ENCODE measurements around the gene MESP2.
A peak's percentile ranks its signal among the peaks of the same experiment; 100 is the strongest.
"Not testable (repeated sequence)": the region's sequence is repeated elsewhere in the genome, so short reads cannot be mapped to it uniquely, and the experiment has no call there.

MESP2 gene

GRCh38 chr15:89782619-89782950, 6.5 kb downstream of the MESP2 start:
- not testable (repeated sequence) for H2AFZ ChIP-seq (ENCODE audit: low read length); H3K4me2 ChIP-seq (ENCODE audit: insufficient read depth, low read length, poor library complexity, severe bottlenecking); H2BK15ac ChIP-seq (ENCODE audit: low read length); H3K9ac ChIP-seq (ENCODE audit: low read depth, low read length, poor library complexity); H4K91ac ChIP-seq (ENCODE audit: low read depth, low read length, poor library complexity); H3K23ac ChIP-seq (ENCODE audit: low read depth, low read length, poor library complexity); H3K9me3 ChIP-seq (replicated peaks in 1 of 2; ENCODE audit: control insufficient read depth in 2 of 2, insufficient read depth in 1 of 2, low read depth in 1 of 2, low read length in 2 of 2); H3K36me3 ChIP-seq (replicated peaks in 1 of 2; ENCODE audit: control insufficient read depth in 2 of 2, insufficient read depth in 2 of 2, low read length in 2 of 2); H2BK5ac ChIP-seq (ENCODE audit: low read length); H3K27ac ChIP-seq (replicated peaks; ENCODE audit: low read length); H3K18ac ChIP-seq (ENCODE audit: low read length); H2BK12ac ChIP-seq (ENCODE audit: low read length); H2BK120ac ChIP-seq (ENCODE audit: low read depth, low read length); H3K4me3 ChIP-seq (ENCODE audit: low read length in 2 of 2); H2AK5ac ChIP-seq (ENCODE audit: low read depth, low read length); H3K14ac ChIP-seq (ENCODE audit: low read length); H3K4ac ChIP-seq (ENCODE audit: low read length); H3K79me1 ChIP-seq (ENCODE audit: low read depth, low read length); DNase-seq (ENCODE audit: low spot score); H3K4me1 ChIP-seq (ENCODE audit: control insufficient read depth in 2 of 2, insufficient read depth in 1 of 2, low read depth in 1 of 2, low read length in 2 of 2); H4K8ac ChIP-seq (ENCODE audit: low read depth, low read length)
- no CpG with 5 or more reads among the region's 9 CpGs for WGBS, 2 donors (ENCODE audit: extremely low coverage in 2 of 2, insufficient read length in 2 of 2, insufficient replicate concordance in 1 of 2)
- H3K27me3 ChIP-seq (ENCODE audit: control insufficient read depth in 3 of 3, insufficient read depth in 3 of 3, low read depth in 1 of 3, low read length in 3 of 3) = peaks cover 0 to 11% (median 9%) of the 10 kb centered on the region in 3 experiments

DNA sequence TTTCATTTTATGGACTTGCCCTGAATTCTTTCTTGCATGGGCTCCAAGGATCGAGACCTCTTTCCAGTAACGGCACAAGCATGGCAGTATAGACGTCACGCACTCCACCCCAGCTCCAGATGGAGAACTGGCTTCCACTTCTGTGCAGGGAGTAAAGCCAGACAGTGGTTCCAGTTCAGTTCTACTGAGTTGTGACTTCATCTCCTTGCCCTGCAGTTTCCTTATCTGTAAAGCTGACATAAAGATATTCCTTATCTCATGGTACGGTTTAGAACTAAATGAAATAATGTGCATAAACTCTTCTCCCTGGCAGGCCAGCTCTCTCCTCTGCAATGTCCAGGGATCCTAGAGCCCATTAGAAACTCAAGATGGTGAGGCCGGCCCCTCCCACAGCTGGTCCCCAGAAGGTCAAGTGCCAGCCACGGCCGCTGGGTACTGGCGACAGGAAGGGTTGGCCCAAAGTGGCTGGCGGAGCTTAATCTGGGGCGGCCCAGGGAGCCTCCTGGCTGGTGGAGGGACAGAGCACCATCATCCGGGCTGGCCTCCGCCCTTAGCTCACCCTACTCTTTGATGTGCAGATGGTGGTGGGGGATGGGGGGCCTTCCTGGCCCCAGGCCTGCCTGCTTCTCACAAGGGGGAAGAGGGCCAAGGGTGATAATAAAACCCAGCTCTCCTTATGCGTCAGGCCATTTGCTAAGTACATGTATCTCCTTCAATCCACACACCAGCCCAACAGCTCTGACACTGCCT, 7.2 kb downstream of the MESP2 start:
- no peak overlapping the region for H3K27ac ChIP-seq (replicated peaks; ENCODE audit: low read length)

DNA sequence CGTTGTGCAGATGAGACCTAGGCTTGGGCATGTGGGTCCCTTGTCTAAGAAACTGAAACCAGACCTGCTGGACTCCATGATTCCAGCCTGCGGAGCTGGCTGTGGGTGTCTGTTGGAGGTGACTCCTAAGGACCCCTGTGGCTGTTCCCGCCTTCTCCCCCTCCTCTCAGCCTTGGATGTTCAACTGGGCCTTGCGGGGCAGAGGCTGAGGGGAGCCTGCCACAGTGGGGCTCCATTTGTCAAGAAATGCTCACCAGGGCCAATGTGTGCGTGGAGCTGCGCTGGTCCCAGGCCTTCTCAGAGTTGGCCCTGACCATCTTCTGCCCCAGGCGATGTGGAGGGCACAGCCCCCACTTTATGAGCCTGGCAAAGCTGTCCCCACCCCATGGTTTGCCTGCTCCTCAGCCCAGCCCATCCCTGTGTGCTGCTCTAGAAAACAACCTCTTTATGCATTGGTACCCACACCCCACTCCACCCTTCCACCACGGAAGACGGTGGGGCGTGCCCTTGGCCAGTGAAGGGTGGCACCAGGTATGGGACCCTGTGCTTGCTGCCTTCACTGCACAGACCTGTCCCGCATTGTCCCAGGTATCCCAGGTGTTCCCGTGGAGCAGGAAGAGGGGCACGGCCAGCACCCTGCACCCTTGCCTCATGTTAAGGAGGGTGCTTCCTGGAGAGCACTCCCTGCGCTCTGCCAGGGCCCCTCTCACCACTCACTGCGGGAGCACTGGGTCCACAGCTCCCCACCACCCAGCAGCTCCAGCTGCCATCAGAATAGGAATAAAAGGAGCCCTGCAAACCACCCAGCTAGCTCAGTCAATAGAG, 7.9 kb downstream of the MESP2 start:
- H3K27me3 ChIP-seq (ENCODE audit: control insufficient read depth in 3 of 3, insufficient read depth in 3 of 3, low read depth in 1 of 3, low read length in 3 of 3) = peaks cover 0 to 4% (median 0%) of the 10 kb centered on the region in 3 experiments
- H2BK12ac ChIP-seq (ENCODE audit: low read length) = no peak overlapping the region
- no peaks in the 10 kb centered on the region for H3K79me1 ChIP-seq (ENCODE audit: low read depth, low read length)
- H2AK5ac ChIP-seq (ENCODE audit: low read depth, low read length) = peak overlapping the region; percentile 84
- no peak overlapping the region for H2BK5ac ChIP-seq (ENCODE audit: low read length)
- H4K91ac ChIP-seq (ENCODE audit: low read depth, low read length, poor library complexity) = peak overlapping the region; percentile 72
- no peak overlapping the region for H2AFZ ChIP-seq (ENCODE audit: low read length)
- peak overlapping the region; percentile 67 for H3K4ac ChIP-seq (ENCODE audit: low read length)
- peaks cover 3 to 4% of the 10 kb centered on the region in 2 donors for H3K9me3 ChIP-seq (replicated peaks in 1 of 2; ENCODE audit: control insufficient read depth in 2 of 2, insufficient read depth in 1 of 2, low read depth in 1 of 2, low read length in 2 of 2)
- H3K9ac ChIP-seq (ENCODE audit: low read depth, low read length, poor library complexity) = peak overlapping the region; percentile 44
- peak overlapping the region; percentile 71 for H3K14ac ChIP-seq (ENCODE audit: low read length)
- H3K36me3 ChIP-seq (replicated peaks in 1 of 2; ENCODE audit: control insufficient read depth in 2 of 2, insufficient read depth in 2 of 2, low read length in 2 of 2) = no peaks in the 10 kb centered on the region
- DNase-seq (ENCODE audit: low spot score) = no peak
- no peak overlapping the region for H2BK120ac ChIP-seq (ENCODE audit: low read depth, low read length)
- no peak overlapping the region for H3K23ac ChIP-seq (ENCODE audit: low read depth, low read length, poor library complexity)
- H2BK15ac ChIP-seq (ENCODE audit: low read length) = no peak overlapping the region
- H3K4me1 ChIP-seq (ENCODE audit: control insufficient read depth in 2 of 2, insufficient read depth in 1 of 2, low read depth in 1 of 2, low read length in 2 of 2) = no peaks in the 10 kb centered on the region
- no peak overlapping the region for H3K4me3 ChIP-seq (ENCODE audit: low read length in 2 of 2)
- no peak overlapping the region for H3K4me2 ChIP-seq (ENCODE audit: insufficient read depth, low read length, poor library complexity, severe bottlenecking)
- H3K27ac ChIP-seq (replicated peaks; ENCODE audit: low read length) = no peak overlapping the region
- H4K8ac ChIP-seq (ENCODE audit: low read depth, low read length) = no peak overlapping the region
- WGBS, 2 donors (ENCODE audit: extremely low coverage in 2 of 2, insufficient read length in 2 of 2, insufficient replicate concordance in 1 of 2) = no CpG with 5 or more reads among the region's 15 CpGs
- H3K18ac ChIP-seq (ENCODE audit: low read length) = peak overlapping the region; percentile 58

More for the DNA sequence above, 7.2 kb downstream of the MESP2 start:
- H3K23ac ChIP-seq (ENCODE audit: low read depth, low read length, poor library complexity) = no peak overlapping the region
- H2BK15ac ChIP-seq (ENCODE audit: low read length) = no peak overlapping the region
- H2BK5ac ChIP-seq (ENCODE audit: low read length) = no peak overlapping the region
- H3K18ac ChIP-seq (ENCODE audit: low read length) = no peak overlapping the region
- no CpG with 5 or more reads among the region's 14 CpGs for WGBS, 2 donors (ENCODE audit: extremely low coverage in 2 of 2, insufficient read length in 2 of 2, insufficient replicate concordance in 1 of 2)
- no peak overlapping the region for H2BK12ac ChIP-seq (ENCODE audit: low read length)
- H3K79me1 ChIP-seq (ENCODE audit: low read depth, low read length) = no peaks in the 10 kb centered on the region
- peak overlapping the region; percentile 9 for H3K9ac ChIP-seq (ENCODE audit: low read depth, low read length, poor library complexity)
- no peak for DNase-seq (ENCODE audit: low spot score)
- H4K8ac ChIP-seq (ENCODE audit: low read depth, low read length) = no peak overlapping the region
- H2AK5ac ChIP-seq (ENCODE audit: low read depth, low read length) = no peak overlapping the region
- no peak overlapping the region for H3K4me3 ChIP-seq (ENCODE audit: low read length in 2 of 2)
- H2AFZ ChIP-seq (ENCODE audit: low read length) = no peak overlapping the region
- no peak overlapping the region for H4K91ac ChIP-seq (ENCODE audit: low read depth, low read length, poor library complexity)
- H3K4me2 ChIP-seq (ENCODE audit: insufficient read depth, low read length, poor library complexity, severe bottlenecking) = no peak overlapping the region
- H3K14ac ChIP-seq (ENCODE audit: low read length) = no peak overlapping the region
- H3K36me3 ChIP-seq (replicated peaks in 1 of 2; ENCODE audit: control insufficient read depth in 2 of 2, insufficient read depth in 2 of 2, low read length in 2 of 2) = no peaks in the 10 kb centered on the region
- H3K4ac ChIP-seq (ENCODE audit: low read length) = no peak overlapping the region
- no peaks in the 10 kb centered on the region for H3K4me1 ChIP-seq (ENCODE audit: control insufficient read depth in 2 of 2, insufficient read depth in 1 of 2, low read depth in 1 of 2, low read length in 2 of 2)
- no peak overlapping the region for H2BK120ac ChIP-seq (ENCODE audit: low read depth, low read length)
- peaks cover 3 to 4% of the 10 kb centered on the region in 2 donors for H3K9me3 ChIP-seq (replicated peaks in 1 of 2; ENCODE audit: control insufficient read depth in 2 of 2, insufficient read depth in 1 of 2, low read depth in 1 of 2, low read length in 2 of 2)
- peaks cover 0 to 6% (median 2%) of the 10 kb centered on the region in 3 experiments for H3K27me3 ChIP-seq (ENCODE audit: control insufficient read depth in 3 of 3, insufficient read depth in 3 of 3, low read depth in 1 of 3, low read length in 3 of 3)

DNA sequence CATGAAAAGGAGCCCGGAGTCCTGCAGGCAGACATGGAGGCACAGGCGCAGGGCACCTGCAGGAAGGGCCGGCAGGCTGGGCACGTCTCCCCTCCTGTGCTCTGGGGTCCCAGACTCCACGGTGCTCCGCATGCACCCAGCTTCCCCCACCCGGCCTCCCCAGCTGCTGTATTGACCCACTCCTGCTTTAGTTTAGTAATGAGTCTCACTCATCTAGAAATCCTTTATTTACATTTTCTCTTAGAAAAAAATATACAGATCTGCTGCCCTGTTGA, 8.5 kb downstream of the MESP2 start:
- DNase-seq (ENCODE audit: low spot score) = no peak
- H3K36me3 ChIP-seq (replicated peaks in 1 of 2; ENCODE audit: control insufficient read depth in 2 of 2, insufficient read depth in 2 of 2, low read length in 2 of 2) = no peaks in the 10 kb centered on the region
- no CpG with 5 or more reads among the region's 7 CpGs for WGBS, 2 donors (ENCODE audit: extremely low coverage in 2 of 2, insufficient read length in 2 of 2, insufficient replicate concordance in 1 of 2)

More for the DNA sequence above, 8.5 kb downstream of the MESP2 start:
- H3K14ac ChIP-seq (ENCODE audit: low read length) = peak overlapping the region; percentile 71
- H3K9me3 ChIP-seq (replicated peaks in 1 of 2; ENCODE audit: control insufficient read depth in 2 of 2, insufficient read depth in 1 of 2, low read depth in 1 of 2, low read length in 2 of 2) = peaks cover 3 to 4% of the 10 kb centered on the region in 2 donors
- H4K8ac ChIP-seq (ENCODE audit: low read depth, low read length) = no peak overlapping the region
- no peak overlapping the region for H3K18ac ChIP-seq (ENCODE audit: low read length)
- H2BK15ac ChIP-seq (ENCODE audit: low read length) = no peak overlapping the region
- peak overlapping the region; percentile 39 for H2BK5ac ChIP-seq (ENCODE audit: low read length)
- no peak overlapping the region for H2BK120ac ChIP-seq (ENCODE audit: low read depth, low read length)
- no peak overlapping the region for H3K4me2 ChIP-seq (ENCODE audit: insufficient read depth, low read length, poor library complexity, severe bottlenecking)
- no peaks in the 10 kb centered on the region for H3K79me1 ChIP-seq (ENCODE audit: low read depth, low read length)
- H2BK12ac ChIP-seq (ENCODE audit: low read length) = no peak overlapping the region
- no peak overlapping the region for H3K9ac ChIP-seq (ENCODE audit: low read depth, low read length, poor library complexity)
- no peaks in the 10 kb centered on the region for H3K4me1 ChIP-seq (ENCODE audit: control insufficient read depth in 2 of 2, insufficient read depth in 1 of 2, low read depth in 1 of 2, low read length in 2 of 2)
- peaks cover 0 to 4% (median 0%) of the 10 kb centered on the region in 3 experiments for H3K27me3 ChIP-seq (ENCODE audit: control insufficient read depth in 3 of 3, insufficient read depth in 3 of 3, low read depth in 1 of 3, low read length in 3 of 3)
- H3K4me3 ChIP-seq (ENCODE audit: low read length in 2 of 2) = no peak overlapping the region
- H4K91ac ChIP-seq (ENCODE audit: low read depth, low read length, poor library complexity) = no peak overlapping the region
- no peak overlapping the region for H3K23ac ChIP-seq (ENCODE audit: low read depth, low read length, poor library complexity)
- H2AK5ac ChIP-seq (ENCODE audit: low read depth, low read length) = no peak overlapping the region
- H2AFZ ChIP-seq (ENCODE audit: low read length) = no peak overlapping the region
- H3K4ac ChIP-seq (ENCODE audit: low read length) = no peak overlapping the region
- H3K27ac ChIP-seq (replicated peaks; ENCODE audit: low read length) = no peak overlapping the region

Data from neuronal stem cell (in vitro differentiated cells).